ENCODE data around the gene PCDHGA2. TPM values are rescaled to one million over a fixed set of nuclear protein-coding genes. Genes with fewer than 3 reads are reported as not detected.

Gene PCDHGA2
- total RNA-seq, 3 donors from 2014 or later, result 0.41 to 3.8 (median 0.51) TPM

GRCh38 chr5:141354900-141355469, 16.4 kb downstream of the PCDHGA2 start, which contains the start of gene PCDHGA4:
PCDHGA4 (plus strand) TSS chr5:141355021; CDS start chr5:141355108, 87 bp downstream.
- intact Hi-C loops (cut with DNase I, micrococcal nuclease), result no loop called here
- no peak for TF ChIP-seq CTCF (IDR thresholded peaks at IDR 0.05)
- Histone ChIP-seq H3K36me3 (ENCODE audit: low read depth) (no peaks in the 10 kb centered on the region), H3K4me1 (ENCODE audit: low read depth) (no peaks in the 10 kb centered on the region), H3K9me3 (peaks cover 41% of the 10 kb centered on the region), H3K4me3 (no peak within 1 kb of the TSS)
- ATAC-seq, result no peak
- no peak for DNase-seq

GRCh38 chr5:141355641-141356040, 17.1 kb downstream of the PCDHGA2 start:
- no peak for DNase-seq
- intact Hi-C loops (cut with DNase I, micrococcal nuclease), result no loop called here
- Histone ChIP-seq H3K9me3 (peaks cover 42% of the 10 kb centered on the region), H3K4me3 (no peak overlapping the region), H3K36me3 (ENCODE audit: low read depth) (no peaks in the 10 kb centered on the region), H3K4me1 (ENCODE audit: low read depth) (no peaks in the 10 kb centered on the region)
- no peak for TF ChIP-seq CTCF (IDR thresholded peaks at IDR 0.05)
- ATAC-seq, result no peak

GRCh38 chr5:141356133-141356532, 17.6 kb downstream of the PCDHGA2 start:
- H3K36me3 ChIP-seq (ENCODE audit: low read depth), result no peaks in the 10 kb centered on the region
- no peaks in the 10 kb centered on the region for H3K4me1 ChIP-seq (ENCODE audit: low read depth)
- TF ChIP-seq CTCF (IDR thresholded peaks at IDR 0.05), result no peak
- H3K9me3 ChIP-seq, result peaks cover 47% of the 10 kb centered on the region
- ATAC-seq (no peak), DNase-seq (no peak)
- H3K4me3 ChIP-seq, result no peak overlapping the region
- intact Hi-C loops (cut with DNase I, micrococcal nuclease), result no loop called here

- Histone ChIP-seq H3K4me1 (ENCODE audit: low read depth) (no peaks in the 10 kb centered on the region), H3K9me3 (peaks cover 47% of the 10 kb centered on the region), H3K4me3 (no peak overlapping the region), H3K36me3 (ENCODE audit: low read depth) (no peaks in the 10 kb centered on the region)
- ATAC-seq (no peak), DNase-seq (no peak)
- intact Hi-C loops (cut with DNase I, micrococcal nuclease), result no loop called here
- TF ChIP-seq CTCF (IDR thresholded peaks at IDR 0.05), result no peak
These were observed 18.4 kb downstream of the PCDHGA2 start for GRCh38 chr5:141356950-141357349.

- H3K4me3 ChIP-seq, result no peak within 1 kb of the TSS
- intact Hi-C loops (cut with DNase I, micrococcal nuclease), result no loop called here
- DNase-seq (no peak), ATAC-seq (peak; percentile 33)
- H3K9me3 ChIP-seq, result peaks cover 56% of the 10 kb centered on the region
- H3K36me3 ChIP-seq (ENCODE audit: low read depth), result no peaks in the 10 kb centered on the region
- TF ChIP-seq CTCF (IDR thresholded peaks at IDR 0.05), result no peak
- no peaks in the 10 kb centered on the region for H3K4me1 ChIP-seq (ENCODE audit: low read depth)
These were observed 21.3 kb downstream of the PCDHGA2 start, which contains the start of gene PCDHGB2 for GRCh38 chr5:141359790-141360426. PCDHGB2 (plus strand) TSS chr5:141359994; CDS start chr5:141360136, 142 bp downstream.

Measured in mucosa of descending colon (tissue), 3 donors.